HG03045 (cell line): ENCODE data around the gene XYLT1.

Experiments used
- ATAC-seq: cut with Tn5 transposase; IDR thresholded peaks from one replicate; pipeline ENCODE4 v1.9.1; 2021; ENCODE audit warnings: mild to moderate bottlenecking, moderate library complexity; ENCODE audit not compliant: unreplicated experiment

Gene XYLT1

DNA sequence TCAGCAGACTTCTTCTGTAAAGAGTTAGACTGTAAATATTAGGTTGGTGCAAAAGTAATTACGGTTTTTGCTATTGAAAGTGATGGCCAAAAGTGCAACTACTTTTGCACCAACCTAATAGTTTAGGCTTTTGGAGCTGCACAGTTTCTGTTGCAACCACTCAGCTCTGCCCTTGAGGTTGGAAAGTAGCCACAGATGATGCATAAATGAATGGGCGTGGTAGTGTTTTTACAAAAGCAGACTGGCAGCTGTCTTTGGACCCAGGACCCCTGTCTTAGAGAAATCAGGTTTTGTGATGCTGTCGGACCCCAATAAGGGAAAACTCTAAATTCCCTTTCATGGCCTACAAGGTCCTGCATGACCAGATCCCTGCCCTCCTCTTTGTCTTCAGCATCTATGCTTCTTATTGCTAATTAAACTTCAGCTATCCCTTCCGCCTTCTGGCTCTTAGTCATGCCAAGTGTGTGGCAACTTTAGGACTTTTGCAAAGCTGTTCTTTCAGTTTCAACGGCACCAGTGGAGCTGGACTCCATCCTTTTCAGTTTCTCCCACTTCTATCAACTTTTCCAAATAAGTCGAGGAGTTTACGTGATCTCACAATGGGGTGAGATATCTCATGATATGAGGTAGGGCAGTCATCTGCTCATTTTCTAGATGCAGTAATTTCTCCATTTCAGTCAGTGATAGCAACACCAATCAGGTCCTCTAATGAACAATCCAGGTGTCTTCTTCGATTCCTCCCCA is 232.3 kb downstream of the XYLT1 start:
- ATAC-seq = no peak

GRCh38 chr16:17237350-17237944 is 233.3 kb downstream of the XYLT1 start:
- no peak for ATAC-seq

DNA sequence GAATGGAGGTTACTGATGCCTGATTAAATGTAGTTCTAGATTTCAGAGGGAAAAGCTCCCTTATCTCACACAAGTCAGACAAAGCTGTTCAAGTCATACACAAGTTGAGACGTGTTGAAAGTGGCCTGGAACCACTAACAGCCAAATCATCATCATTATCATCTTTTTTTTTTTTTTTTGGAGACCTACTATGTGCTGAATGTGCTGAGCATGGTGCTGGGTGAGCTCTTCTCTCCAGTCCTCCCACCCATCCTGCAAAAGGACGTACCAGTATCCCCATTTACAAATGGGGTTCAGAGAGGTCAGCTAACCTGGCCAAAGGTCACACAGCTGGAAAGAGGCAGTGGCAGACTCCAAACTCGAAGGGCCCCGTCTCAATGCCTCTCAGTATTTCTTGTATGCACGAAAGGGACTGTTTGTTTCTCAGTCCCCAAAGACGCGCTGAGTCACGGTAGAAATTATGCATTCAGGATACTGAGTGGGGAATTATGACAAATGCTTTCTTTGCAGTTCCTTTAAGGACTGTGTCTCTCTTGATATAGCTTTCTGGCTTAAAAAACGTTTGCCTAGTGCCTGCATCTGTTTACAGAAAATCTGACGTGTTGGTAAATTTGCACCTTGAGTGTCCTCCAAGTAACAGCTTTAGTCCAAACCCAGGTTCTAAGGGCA is 235.5 kb downstream of the XYLT1 start:
- ATAC-seq = no peak

DNA sequence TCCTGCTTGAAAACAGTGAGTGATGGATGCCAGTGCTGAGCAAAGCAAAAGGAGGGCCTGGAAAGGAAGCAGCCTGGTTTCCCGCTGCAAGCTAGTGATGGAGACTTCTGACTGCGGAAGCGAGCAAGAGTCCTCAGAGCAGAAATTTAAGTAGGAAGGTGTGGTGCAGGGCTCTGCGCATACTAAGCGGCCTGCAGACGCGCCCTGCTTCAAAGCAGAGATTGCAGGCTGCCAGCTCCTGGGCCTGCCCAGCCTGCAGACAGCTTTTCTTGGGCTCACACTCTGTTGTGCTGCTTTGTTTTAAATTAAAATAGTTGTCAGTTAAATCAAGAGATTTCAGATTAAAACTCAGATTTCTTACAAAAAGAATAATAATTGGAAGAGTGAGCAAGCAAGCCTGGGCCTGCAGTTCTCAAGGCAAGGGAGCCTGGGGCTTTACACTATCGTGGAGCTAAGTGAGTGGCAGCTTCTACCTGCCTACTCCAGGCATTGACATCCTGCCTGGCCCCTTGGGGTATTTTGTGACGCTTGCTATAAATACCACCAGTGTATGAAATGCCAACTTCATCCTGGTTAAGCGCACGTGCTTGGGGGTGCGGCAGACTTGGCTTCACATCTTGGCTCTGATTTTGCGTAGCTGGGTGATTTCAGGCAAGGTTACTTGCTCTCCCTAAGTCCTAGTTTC is 237.3 kb downstream of the XYLT1 start:
- ATAC-seq = no peak

DNA sequence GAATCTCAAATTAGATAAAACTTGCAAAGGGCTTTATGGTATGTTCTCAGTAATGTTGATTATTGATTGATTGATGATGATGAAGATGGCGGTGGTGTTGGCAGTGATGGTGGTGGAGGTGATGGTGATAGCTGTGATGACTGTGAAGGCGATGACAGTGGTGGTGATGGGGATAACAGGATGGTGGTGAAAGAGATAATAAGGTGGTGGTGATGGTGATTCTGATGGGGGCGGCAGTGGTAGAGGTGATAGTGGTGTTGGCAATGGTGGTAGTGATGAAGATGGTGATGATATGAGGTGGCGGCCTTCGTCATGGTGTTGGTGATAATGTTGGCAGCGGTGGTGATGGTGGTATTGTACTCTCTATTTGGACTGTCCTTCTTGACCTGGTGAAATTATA is 238.3 kb downstream of the XYLT1 start:
- no peak for ATAC-seq

GRCh38 chr16:17231972-17232371 is 238.8 kb downstream of the XYLT1 start:
- no peak for ATAC-seq

DNA sequence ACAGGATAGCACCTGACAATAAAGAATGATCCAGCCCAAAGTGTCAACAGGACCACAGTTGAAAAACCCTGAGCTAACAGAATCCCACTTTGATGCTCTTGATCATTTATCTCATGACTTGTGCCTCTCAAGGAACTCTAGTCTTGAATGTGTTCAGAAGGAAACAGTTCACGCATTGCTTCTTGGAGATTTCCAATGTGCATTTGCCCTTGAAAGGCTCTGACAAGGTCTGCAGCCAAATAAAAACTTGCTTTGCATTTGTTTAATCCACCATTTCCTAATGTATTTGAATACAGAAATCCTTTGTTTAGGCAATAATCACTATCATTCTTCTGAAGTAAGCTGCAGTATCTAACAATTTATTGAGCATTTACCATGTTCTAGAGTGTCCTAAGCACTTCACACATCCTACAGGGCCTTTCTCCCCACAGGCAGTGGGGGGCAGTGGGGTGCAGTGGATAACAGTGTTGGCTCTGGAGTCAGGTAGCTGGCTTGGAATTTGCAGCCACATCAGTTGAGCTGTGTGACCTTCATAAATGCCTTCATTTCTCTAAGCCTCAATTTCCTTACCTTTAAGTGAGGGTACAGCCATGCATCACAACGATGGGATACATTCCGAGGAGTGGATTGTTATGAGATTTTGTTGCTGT is 239.7 kb downstream of the XYLT1 start:
- ATAC-seq = no peak

GRCh38 chr16:17229766-17230165 is 241.0 kb downstream of the XYLT1 start:
- no peak for ATAC-seq

DNA sequence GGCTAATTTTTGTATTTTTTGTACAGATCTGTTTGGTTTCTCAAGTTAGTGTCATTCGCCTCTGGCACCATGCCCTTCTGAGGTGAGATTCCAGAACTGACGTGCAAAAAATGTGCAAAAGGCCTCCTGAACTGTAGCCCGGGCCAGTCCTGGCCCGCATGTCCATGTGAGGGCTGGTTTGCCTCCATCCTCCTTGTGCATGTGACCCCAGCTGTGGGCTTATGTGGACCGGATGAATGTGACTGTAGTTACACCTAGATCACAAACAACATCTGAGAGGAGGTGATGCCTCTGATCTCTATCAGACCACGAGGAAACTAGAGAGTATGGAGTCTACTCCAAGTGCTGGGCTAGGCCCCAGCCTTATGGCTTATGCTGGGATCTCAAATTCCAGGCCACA is 241.6 kb downstream of the XYLT1 start:
- ATAC-seq = no peak

DNA sequence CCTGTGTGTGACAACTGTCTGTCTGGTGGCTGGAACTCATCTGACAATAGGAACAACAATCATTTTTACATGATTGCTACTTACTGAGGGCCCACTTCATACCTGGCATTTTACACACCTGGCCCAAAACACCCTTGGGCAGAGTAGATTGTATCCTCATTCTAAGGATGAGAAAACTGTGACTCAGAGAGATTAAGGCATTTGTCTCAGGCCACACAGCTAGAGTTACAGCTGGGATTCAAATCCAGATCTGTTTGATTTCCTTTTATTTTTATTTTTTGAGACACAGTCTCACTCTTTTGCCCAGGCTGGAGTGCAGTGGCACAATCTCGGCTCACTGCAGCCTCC is 242.1 kb downstream of the XYLT1 start:
- ATAC-seq = no peak

DNA sequence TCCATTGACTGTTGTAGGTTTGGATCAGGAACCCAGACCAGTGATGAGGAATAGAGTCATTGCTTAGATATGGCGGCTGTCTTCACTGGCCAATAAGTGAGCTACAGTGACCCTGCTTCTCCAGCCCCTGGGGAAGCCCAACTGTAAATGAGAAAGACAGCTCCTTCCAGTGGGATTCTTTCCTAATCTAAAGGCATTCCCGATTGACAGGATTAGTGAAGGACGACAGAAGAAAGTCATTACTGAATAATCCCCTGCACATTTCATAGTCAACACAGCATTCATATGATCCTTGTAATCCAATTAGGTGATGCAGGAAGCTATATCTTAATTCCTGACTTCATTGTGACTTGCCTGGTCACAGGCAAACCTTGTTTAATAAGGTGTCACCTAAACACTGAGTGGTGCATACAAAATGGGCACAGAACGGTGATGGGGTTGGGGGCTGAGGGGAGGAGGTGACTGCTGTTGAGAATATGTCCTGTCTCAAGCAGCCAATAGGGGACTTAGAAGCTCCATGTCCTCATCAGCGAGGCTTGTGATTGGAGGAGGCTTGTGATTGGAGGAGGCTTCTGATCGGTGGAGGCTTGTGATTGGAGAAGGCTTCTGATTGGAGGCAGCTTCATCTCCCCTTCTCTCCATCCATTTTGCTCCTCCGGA is 242.6 kb downstream of the XYLT1 start:
- no peak for ATAC-seq

GRCh38 chr16:17227278-17227677 is 243.5 kb downstream of the XYLT1 start:
- no peak for ATAC-seq

DNA sequence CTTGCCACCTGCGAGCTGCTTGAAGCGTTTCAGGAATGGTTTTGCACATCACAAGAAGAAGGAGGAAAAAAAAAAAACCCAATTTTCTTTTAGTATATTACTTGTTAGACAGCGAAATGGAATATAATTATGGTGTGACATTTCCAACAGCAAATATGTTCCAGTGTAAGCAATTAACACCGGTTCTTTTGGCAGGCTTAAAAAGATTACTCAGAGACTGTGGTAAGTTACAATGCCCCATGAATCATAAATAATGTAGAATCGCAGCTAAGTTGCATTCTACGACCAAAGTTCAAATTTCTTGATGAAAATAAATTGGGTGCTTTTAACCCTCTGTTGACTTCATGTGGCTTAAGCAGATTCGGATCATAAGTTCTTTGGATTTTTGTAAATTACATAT is 245.2 kb downstream of the XYLT1 start:
- no peak for ATAC-seq

DNA sequence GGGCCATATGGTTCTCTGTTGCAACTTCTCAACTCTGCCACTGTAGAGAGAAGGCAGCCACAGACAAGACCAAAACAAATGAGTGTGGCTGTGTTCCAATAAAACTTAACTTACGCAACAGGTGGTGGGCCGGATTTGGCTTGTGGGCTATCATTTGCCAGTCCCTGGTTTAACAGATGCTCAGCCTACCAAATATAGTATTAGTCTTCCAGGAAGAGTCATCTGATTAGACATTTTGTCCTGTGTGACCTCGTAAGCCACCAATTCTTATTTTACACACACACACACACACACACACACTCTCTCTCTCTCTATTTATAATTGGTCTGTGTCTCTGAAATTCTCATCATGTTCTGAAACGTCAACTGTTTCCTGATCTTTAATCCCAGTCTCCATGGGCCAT is 245.9 kb downstream of the XYLT1 start:
- ATAC-seq = no peak

- no peak for ATAC-seq
These were observed 246.4 kb downstream of the XYLT1 start for GRCh38 chr16:17224350-17224749.

DNA sequence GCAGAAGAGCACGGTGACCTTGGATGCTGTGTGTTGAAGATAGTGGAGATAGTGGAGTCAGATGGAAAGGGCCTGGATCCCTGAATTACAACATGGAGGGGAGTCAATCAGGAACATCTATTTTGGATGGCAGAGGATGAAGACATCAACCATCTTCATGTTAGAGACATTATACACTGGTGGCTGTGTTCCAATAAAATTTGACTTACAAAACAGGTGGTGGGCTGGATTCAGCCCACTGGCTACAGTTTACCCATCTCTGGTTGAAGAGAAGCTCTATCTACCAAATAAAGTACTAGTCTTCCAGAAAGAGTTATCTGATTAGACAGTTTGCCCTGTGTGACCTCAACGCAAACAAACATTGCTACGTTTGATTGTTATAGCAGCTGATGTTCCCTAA is 247.2 kb downstream of the XYLT1 start:
- ATAC-seq = no peak

DNA sequence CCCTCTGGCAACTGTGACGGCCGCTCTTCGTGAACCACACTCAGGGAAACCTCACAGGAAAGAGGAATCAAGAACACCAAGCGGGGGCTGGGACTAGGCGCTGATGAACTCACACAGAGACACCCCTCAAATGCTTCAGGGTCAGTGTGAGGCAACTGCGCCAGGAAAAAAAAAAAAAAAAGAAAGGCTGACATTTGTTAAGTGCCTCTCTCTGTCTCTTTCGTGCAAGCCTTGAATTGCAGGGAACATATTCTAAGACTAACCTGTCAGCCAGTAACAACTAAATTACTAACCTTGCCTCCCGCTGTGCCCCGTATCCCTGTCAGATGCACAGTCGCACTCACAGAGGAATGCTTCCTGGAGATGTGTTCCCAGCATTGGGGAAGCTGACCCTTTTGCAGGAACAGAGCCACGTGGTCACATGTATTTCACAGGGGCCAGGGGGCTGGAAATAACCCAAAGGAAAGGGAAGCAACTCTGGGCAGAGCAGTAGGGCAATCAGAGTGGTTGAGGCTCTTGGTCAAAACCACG is 247.8 kb downstream of the XYLT1 start:
- ATAC-seq = no peak

GRCh38 chr16:17219991-17220390 is 250.8 kb downstream of the XYLT1 start:
- ATAC-seq = no peak

- ATAC-seq = no peak
These were observed 254.8 kb downstream of the XYLT1 start for GRCh38 chr16:17215936-17216335.

- no peak for ATAC-seq
These were observed 255.5 kb downstream of the XYLT1 start for GRCh38 chr16:17215306-17215705.

- no peak for ATAC-seq
These were observed 256.8 kb downstream of the XYLT1 start for GRCh38 chr16:17213974-17214373.
